NK-92 treated with Interleukin-12 subunit alpha and Interleukin-12 subunit beta, amount 100 ng/mL, for 24 hours (cell line): ENCODE measurements around the gene KIF5C.

Experiments used
- DNase-seq: peaks from one replicate; lab custom pipeline; 2025; lab: John Stamatoyannopoulos, UW

Gene KIF5C

GRCh38 chr2:149018981-149019380 is 144.0 kb downstream of the KIF5C start:
- no peak for DNase-seq

GRCh38 chr2:149019768-149020167 is 144.7 kb downstream of the KIF5C start:
- DNase-seq = no peak

- no peak for DNase-seq
Observed at GRCh38 chr2:149020432-149020851, 145.4 kb downstream of the KIF5C start.

- no peak for DNase-seq
Observed at GRCh38 chr2:149021271-149021719, 146.3 kb downstream of the KIF5C start.

GRCh38 chr2:149021761-149022160 is 146.7 kb downstream of the KIF5C start:
- DNase-seq = no peak

- no peak for DNase-seq
Observed at GRCh38 chr2:149023091-149023490, 148.1 kb downstream of the KIF5C start.

- no peak for DNase-seq
Observed at GRCh38 chr2:149027590-149028250, 152.7 kb downstream of the KIF5C start.

GRCh38 chr2:149028377-149028776 is 153.3 kb downstream of the KIF5C start:
- DNase-seq = no peak

GRCh38 chr2:149028891-149029290 is 153.9 kb downstream of the KIF5C start:
- no peak for DNase-seq

- no peak for DNase-seq
Observed at GRCh38 chr2:149029307-149029965, 154.4 kb downstream of the KIF5C start.

- no peak for DNase-seq
Observed at GRCh38 chr2:149031396-149031795, 156.4 kb downstream of the KIF5C start.

GRCh38 chr2:149033716-149034115 is 158.7 kb downstream of the KIF5C start:
- no peak for DNase-seq

GRCh38 chr2:149034406-149034805 is 159.4 kb downstream of the KIF5C start:
- no peak for DNase-seq

GRCh38 chr2:149036507-149037293 is 161.7 kb downstream of the KIF5C start:
- no peak for DNase-seq

- no peak for DNase-seq
Observed at GRCh38 chr2:149037851-149038250, 162.8 kb downstream of the KIF5C start.

- no peak for DNase-seq
Observed at GRCh38 chr2:149038442-149039212, 163.6 kb downstream of the KIF5C start, which contains the start of gene LYPD6B. TSS of gene LYPD6B (plus strand) at chr2:149038699. CDS start at chr2:149130949, 92,250 bp downstream.

GRCh38 chr2:149039213-149039724 is 164.2 kb downstream of the KIF5C start:
- DNase-seq = no peak

- DNase-seq = peak; percentile 5
Observed at GRCh38 chr2:149040451-149040850, 165.4 kb downstream of the KIF5C start.

GRCh38 chr2:149041482-149041881 is 166.5 kb downstream of the KIF5C start:
- no peak for DNase-seq

GRCh38 chr2:149042881-149043280 is 167.9 kb downstream of the KIF5C start:
- DNase-seq = no peak

GRCh38 chr2:149044500-149044899 is 169.5 kb downstream of the KIF5C start:
- DNase-seq = no peak

- DNase-seq = no peak
Observed at GRCh38 chr2:149047118-149047517, 172.1 kb downstream of the KIF5C start.
